ENCODE measurements around the gene GSK3B.
A peak's percentile ranks its signal among the peaks of the same experiment; 100 is the strongest.
"Not testable (repeated sequence)": the region's sequence is repeated elsewhere in the genome, so short reads cannot be mapped to it uniquely, and the experiment has no call there.

GSK3B gene

GRCh38 chr3:120018299-120018698 is 75.9 kb downstream of the GSK3B start:
- Histone ChIP-seq H3K4me3 (ENCODE audit: low read depth, low read length) (0 out of 2 replicates have a peak overlapping the region, but pooled peaks have one; percentile 33), H3K27me3 (ENCODE audit: insufficient read depth, low read length) (no peaks in the 10 kb centered on the region), H3K79me2 (ENCODE audit: control insufficient read depth, insufficient read depth, low read length, unreplicated experiment) (peaks cover 92% of the 10 kb centered on the region), H2AFZ (ENCODE audit: low read length, unreplicated experiment) (no peak overlapping the region), H3K36me3 (ENCODE audit: insufficient read depth, low read length) (no peaks in the 10 kb centered on the region), H3K4me1 (ENCODE audit: control insufficient read depth, insufficient read depth, low read length, unreplicated experiment) (peaks cover 12% of the 10 kb centered on the region), H3K27ac (ENCODE audit: low read depth, low read length) (no peak overlapping the region)

- peaks cover 92% of the 10 kb centered on the region for H3K79me2 ChIP-seq (ENCODE audit: control insufficient read depth, insufficient read depth, low read length, unreplicated experiment)
Measured at GRCh38 chr3:120017692-120018091, 76.6 kb downstream of the GSK3B start.

GRCh38 chr3:120013481-120013880 is 80.8 kb downstream of the GSK3B start:
- Histone ChIP-seq H3K27me3 (ENCODE audit: insufficient read depth, low read length) (no peaks in the 10 kb centered on the region), H3K27ac (ENCODE audit: low read depth, low read length) (no peak overlapping the region), H3K4me1 (ENCODE audit: control insufficient read depth, insufficient read depth, low read length, unreplicated experiment) (peaks cover 7% of the 10 kb centered on the region), H3K79me2 (ENCODE audit: control insufficient read depth, insufficient read depth, low read length, unreplicated experiment) (peaks cover 92% of the 10 kb centered on the region), H2AFZ (ENCODE audit: low read length, unreplicated experiment) (no peak overlapping the region), H3K4me3 (ENCODE audit: low read depth, low read length) (no peak overlapping the region), H3K36me3 (ENCODE audit: insufficient read depth, low read length) (no peaks in the 10 kb centered on the region)

More at GRCh38 chr3:120017692-120018091, 76.6 kb downstream of the GSK3B start:
- H3K27ac ChIP-seq (ENCODE audit: low read depth, low read length), result no peak overlapping the region
- H2AFZ ChIP-seq (ENCODE audit: low read length, unreplicated experiment), result no peak overlapping the region
- H3K36me3 ChIP-seq (ENCODE audit: insufficient read depth, low read length), result no peaks in the 10 kb centered on the region
- no peak overlapping the region for H3K4me3 ChIP-seq (ENCODE audit: low read depth, low read length)
- H3K4me1 ChIP-seq (ENCODE audit: control insufficient read depth, insufficient read depth, low read length, unreplicated experiment), result peaks cover 10% of the 10 kb centered on the region
- no peaks in the 10 kb centered on the region for H3K27me3 ChIP-seq (ENCODE audit: insufficient read depth, low read length)

- H3K79me2 ChIP-seq (ENCODE audit: control insufficient read depth, insufficient read depth, low read length, unreplicated experiment), result peaks cover 65% of the 10 kb centered on the region
- H3K36me3 ChIP-seq (ENCODE audit: insufficient read depth, low read length); H3K4me3 ChIP-seq (ENCODE audit: low read depth, low read length); H3K27ac ChIP-seq (ENCODE audit: low read depth, low read length); H3K4me1 ChIP-seq (ENCODE audit: control insufficient read depth, insufficient read depth, low read length, unreplicated experiment); H2AFZ ChIP-seq (ENCODE audit: low read length, unreplicated experiment); H3K27me3 ChIP-seq (ENCODE audit: insufficient read depth, low read length): not testable (repeated sequence)
Measured at GRCh38 chr3:120005741-120006140, 88.5 kb downstream of the GSK3B start.

GRCh38 chr3:120004008-120004498 is 90.2 kb downstream of the GSK3B start:
- H3K4me3 ChIP-seq (ENCODE audit: low read depth, low read length); H2AFZ ChIP-seq (ENCODE audit: low read length, unreplicated experiment); H3K27ac ChIP-seq (ENCODE audit: low read depth, low read length); H3K4me1 ChIP-seq (ENCODE audit: control insufficient read depth, insufficient read depth, low read length, unreplicated experiment); H3K27me3 ChIP-seq (ENCODE audit: insufficient read depth, low read length): not testable (repeated sequence)
- H3K36me3 ChIP-seq (ENCODE audit: insufficient read depth, low read length), result peaks cover 14% of the 10 kb centered on the region
- H3K79me2 ChIP-seq (ENCODE audit: control insufficient read depth, insufficient read depth, low read length, unreplicated experiment), result peaks cover 63% of the 10 kb centered on the region

- Histone ChIP-seq H3K4me1 (ENCODE audit: control insufficient read depth, insufficient read depth, low read length, unreplicated experiment) (no peaks in the 10 kb centered on the region), H3K27ac (ENCODE audit: low read depth, low read length) (no peak overlapping the region), H3K36me3 (ENCODE audit: insufficient read depth, low read length) (peaks cover 30% of the 10 kb centered on the region), H3K79me2 (ENCODE audit: control insufficient read depth, insufficient read depth, low read length, unreplicated experiment) (peaks cover 39% of the 10 kb centered on the region), H3K4me3 (ENCODE audit: low read depth, low read length) (no peak overlapping the region), H3K27me3 (ENCODE audit: insufficient read depth, low read length) (no peaks in the 10 kb centered on the region), H2AFZ (ENCODE audit: low read length, unreplicated experiment) (no peak overlapping the region)
Measured at GRCh38 chr3:119998166-119998565, 96.1 kb downstream of the GSK3B start.

- H3K27ac ChIP-seq (ENCODE audit: low read depth, low read length), result no peak overlapping the region
- H2AFZ ChIP-seq (ENCODE audit: low read length, unreplicated experiment), result no peak overlapping the region
- H3K36me3 ChIP-seq (ENCODE audit: insufficient read depth, low read length), result no peaks in the 10 kb centered on the region; the same call in 1 of the 2 replicates
- H3K4me3 ChIP-seq (ENCODE audit: low read depth, low read length), result no peak overlapping the region
- H3K79me2 ChIP-seq (ENCODE audit: control insufficient read depth, insufficient read depth, low read length, unreplicated experiment), result peaks cover 60% of the 10 kb centered on the region
- H3K27me3 ChIP-seq (ENCODE audit: insufficient read depth, low read length), result no peaks in the 10 kb centered on the region
- H3K4me1 ChIP-seq (ENCODE audit: control insufficient read depth, insufficient read depth, low read length, unreplicated experiment), result peaks cover 11% of the 10 kb centered on the region
Measured at GRCh38 chr3:119990888-119991287, 103.4 kb downstream of the GSK3B start.

GRCh38 chr3:119989981-119990655 is 104.1 kb downstream of the GSK3B start:
- Histone ChIP-seq H3K4me1 (ENCODE audit: control insufficient read depth, insufficient read depth, low read length, unreplicated experiment) (peaks cover 11% of the 10 kb centered on the region), H3K79me2 (ENCODE audit: control insufficient read depth, insufficient read depth, low read length, unreplicated experiment) (peaks cover 60% of the 10 kb centered on the region), H3K27me3 (ENCODE audit: insufficient read depth, low read length) (no peaks in the 10 kb centered on the region), H3K36me3 (ENCODE audit: insufficient read depth, low read length) (no peaks in the 10 kb centered on the region; the same call in 1 of the 2 replicates), H3K27ac (ENCODE audit: low read depth, low read length) (no peak overlapping the region), H2AFZ (ENCODE audit: low read length, unreplicated experiment) (no peak overlapping the region), H3K4me3 (ENCODE audit: low read depth, low read length) (no peak overlapping the region)

- not testable (repeated sequence) for H3K27ac ChIP-seq (ENCODE audit: low read depth, low read length); H2AFZ ChIP-seq (ENCODE audit: low read length, unreplicated experiment); H3K4me3 ChIP-seq (ENCODE audit: low read depth, low read length); H3K4me1 ChIP-seq (ENCODE audit: control insufficient read depth, insufficient read depth, low read length, unreplicated experiment); H3K27me3 ChIP-seq (ENCODE audit: insufficient read depth, low read length); H3K36me3 ChIP-seq (ENCODE audit: insufficient read depth, low read length)
- peaks cover 51% of the 10 kb centered on the region for H3K79me2 ChIP-seq (ENCODE audit: control insufficient read depth, insufficient read depth, low read length, unreplicated experiment)
Measured at GRCh38 chr3:119986812-119987211, 107.4 kb downstream of the GSK3B start.

- peaks cover 36% of the 10 kb centered on the region for H3K79me2 ChIP-seq (ENCODE audit: control insufficient read depth, insufficient read depth, low read length, unreplicated experiment)
- H3K27me3 ChIP-seq (ENCODE audit: insufficient read depth, low read length), result no peaks in the 10 kb centered on the region
- H2AFZ ChIP-seq (ENCODE audit: low read length, unreplicated experiment), result no peak overlapping the region
- no peak overlapping the region for H3K4me3 ChIP-seq (ENCODE audit: low read depth, low read length)
- no peak overlapping the region for H3K27ac ChIP-seq (ENCODE audit: low read depth, low read length)
- no peaks in the 10 kb centered on the region for H3K4me1 ChIP-seq (ENCODE audit: control insufficient read depth, insufficient read depth, low read length, unreplicated experiment)
- H3K36me3 ChIP-seq (ENCODE audit: insufficient read depth, low read length), result no peaks in the 10 kb centered on the region
Measured at GRCh38 chr3:119981386-119981785, 112.9 kb downstream of the GSK3B start.

GRCh38 chr3:119978554-119979208 is 115.6 kb downstream of the GSK3B start:
- Histone ChIP-seq H3K27ac (ENCODE audit: low read depth, low read length) (no peak overlapping the region), H3K4me3 (ENCODE audit: low read depth, low read length) (no peak overlapping the region), H3K4me1 (ENCODE audit: control insufficient read depth, insufficient read depth, low read length, unreplicated experiment) (no peaks in the 10 kb centered on the region), H3K36me3 (ENCODE audit: insufficient read depth, low read length) (no peaks in the 10 kb centered on the region), H3K79me2 (ENCODE audit: control insufficient read depth, insufficient read depth, low read length, unreplicated experiment) (peaks cover 53% of the 10 kb centered on the region), H2AFZ (ENCODE audit: low read length, unreplicated experiment) (no peak overlapping the region), H3K27me3 (ENCODE audit: insufficient read depth, low read length) (no peaks in the 10 kb centered on the region)
